Measurements from ENCODE around the gene ACACB. TPM values are rescaled to one million over a fixed set of nuclear protein-coding genes. Genes with fewer than 3 reads are reported as not detected.
A peak's percentile ranks its signal among the peaks of the same experiment; 100 is the strongest.

The ACACB gene
- total RNA-seq, 1 donor from 2014 or later: 1.7 TPM

- no peak for DNase-seq (ENCODE audit: low read depth in 2 of 2)
Measured at GRCh38 chr12:109275173-109275572, 158.8 kb downstream of the ACACB start.

GRCh38 chr12:109276160-109276559 lies 159.8 kb downstream of the ACACB start:
- DNase-seq (ENCODE audit: low read depth in 2 of 2): no peak

GRCh38 chr12:109277255-109277898 lies 161.0 kb downstream of the ACACB start:
- no peak for DNase-seq (ENCODE audit: low read depth in 2 of 2)

- DNase-seq (ENCODE audit: low read depth in 2 of 2): no peak
Measured at GRCh38 chr12:109277899-109278762, 161.7 kb downstream of the ACACB start.

GRCh38 chr12:109278912-109279311 lies 162.5 kb downstream of the ACACB start:
- DNase-seq (ENCODE audit: low read depth in 2 of 2): no peak

GRCh38 chr12:109279525-109279924 lies 163.1 kb downstream of the ACACB start:
- no peak for DNase-seq (ENCODE audit: low read depth in 2 of 2)

- no peak for DNase-seq (ENCODE audit: low read depth in 2 of 2)
Measured at GRCh38 chr12:109281452-109281851, 165.1 kb downstream of the ACACB start.

GRCh38 chr12:109284392-109284791 lies 168.0 kb downstream of the ACACB start:
- DNase-seq (ENCODE audit: low read depth in 2 of 2): no peak

- no peak for DNase-seq (ENCODE audit: low read depth in 2 of 2)
Measured at GRCh38 chr12:109286252-109286651, 169.9 kb downstream of the ACACB start.

GRCh38 chr12:109286652-109287051 lies 170.3 kb downstream of the ACACB start:
- DNase-seq (ENCODE audit: low read depth in 2 of 2): no peak

GRCh38 chr12:109287181-109287580 lies 170.8 kb downstream of the ACACB start:
- no peak for DNase-seq (ENCODE audit: low read depth in 2 of 2)

GRCh38 chr12:109287811-109288469 lies 171.6 kb downstream of the ACACB start:
- DNase-seq (ENCODE audit: low read depth in 2 of 2): no peak

- peak in 1 of 2 donors; percentile 7 for DNase-seq (ENCODE audit: low read depth in 2 of 2)
Measured at GRCh38 chr12:109288571-109288970, 172.2 kb downstream of the ACACB start.

- no peak for DNase-seq (ENCODE audit: low read depth in 2 of 2)
Measured at GRCh38 chr12:109289004-109289403, 172.6 kb downstream of the ACACB start.

GRCh38 chr12:109289551-109289950 lies 173.2 kb downstream of the ACACB start:
- DNase-seq (ENCODE audit: low read depth in 2 of 2): no peak

- DNase-seq (ENCODE audit: low read depth in 2 of 2): no peak
Measured at GRCh38 chr12:109290061-109290460, 173.7 kb downstream of the ACACB start.

- DNase-seq (ENCODE audit: low read depth in 2 of 2): no peak
Measured at GRCh38 chr12:109291117-109291516, 174.7 kb downstream of the ACACB start.

GRCh38 chr12:109291521-109292341 lies 175.3 kb downstream of the ACACB start:
- DNase-seq (ENCODE audit: low read depth in 2 of 2): peak; percentile 11 to 50

- no peak for DNase-seq (ENCODE audit: low read depth in 2 of 2)
Measured at GRCh38 chr12:109292342-109292711, 175.9 kb downstream of the ACACB start.

- no peak for DNase-seq (ENCODE audit: low read depth in 2 of 2)
Measured at GRCh38 chr12:109293106-109293505, 176.7 kb downstream of the ACACB start.

- no peak for DNase-seq (ENCODE audit: low read depth in 2 of 2)
Measured at GRCh38 chr12:109294286-109294796, 178.0 kb downstream of the ACACB start.
